Mucosa of stomach (tissue), 1 donor: ENCODE measurements around the gene SH3RF3.

ENCODE experiments used
- H3K27me3 ChIP-seq: one replicate; pipeline ENCODE4 v1.7.0; 2013; ENCODE audit warnings: mild to moderate bottlenecking, low read length; ENCODE audit not compliant: control insufficient read depth, insufficient read depth
- H3K36me3 ChIP-seq: one replicate; pipeline ENCODE4 v1.7.0; 2013; ENCODE audit warnings: low read length; ENCODE audit not compliant: control insufficient read depth, insufficient read depth
- H3K4me1 ChIP-seq: one replicate; pipeline ENCODE4 v1.7.0; 2013; ENCODE audit warnings: mild to moderate bottlenecking, low read length; ENCODE audit not compliant: control insufficient read depth, insufficient read depth
- H3K4me3 ChIP-seq: one replicate; pipeline ENCODE4 v1.7.0; 2013; ENCODE audit warnings: low read length
- H3K9ac ChIP-seq: one replicate; pipeline ENCODE4 v1.7.0; 2013; ENCODE audit warnings: mild to moderate bottlenecking, low read length, moderate library complexity
- H3K9me3 ChIP-seq: one replicate; pipeline ENCODE4 v1.7.0; 2013; ENCODE audit warnings: mild to moderate bottlenecking, low read length, moderate library complexity; ENCODE audit not compliant: control insufficient read depth
- donor health status: Pancreatic carcinoma.

Gene SH3RF3

DNA sequence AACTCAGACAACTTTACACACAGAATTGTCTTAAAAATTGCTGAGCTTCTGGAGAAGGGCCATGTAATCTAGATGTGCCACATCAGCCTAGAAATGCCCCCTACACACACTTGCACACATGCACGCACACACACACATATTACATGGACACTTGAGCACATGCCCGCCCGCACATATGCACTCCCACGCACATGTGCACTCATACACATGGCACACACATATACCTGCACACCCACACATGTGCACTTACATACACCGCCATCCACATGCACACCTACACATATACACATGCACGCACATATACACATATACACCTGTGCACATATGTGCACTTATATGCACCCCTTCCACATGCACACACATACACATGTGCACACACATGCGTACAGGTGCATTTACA is 271.1 kb downstream of the SH3RF3 start:
- H3K4me3 ChIP-seq: no peak overlapping the region
- no peaks in the 10 kb centered on the region for H3K27me3 ChIP-seq
- H3K4me1 ChIP-seq: no peaks in the 10 kb centered on the region
- no peaks in the 10 kb centered on the region for H3K36me3 ChIP-seq
- H3K9ac ChIP-seq: no peak overlapping the region
- no peaks in the 10 kb centered on the region for H3K9me3 ChIP-seq

GRCh38 chr2:109401370-109401769 is 272.4 kb downstream of the SH3RF3 start:
- Histone ChIP-seq H3K4me1 (no peaks in the 10 kb centered on the region), H3K9me3 (no peaks in the 10 kb centered on the region), H3K9ac (no peak overlapping the region), H3K36me3 (no peaks in the 10 kb centered on the region), H3K27me3 (no peaks in the 10 kb centered on the region), H3K4me3 (no peak overlapping the region)

DNA sequence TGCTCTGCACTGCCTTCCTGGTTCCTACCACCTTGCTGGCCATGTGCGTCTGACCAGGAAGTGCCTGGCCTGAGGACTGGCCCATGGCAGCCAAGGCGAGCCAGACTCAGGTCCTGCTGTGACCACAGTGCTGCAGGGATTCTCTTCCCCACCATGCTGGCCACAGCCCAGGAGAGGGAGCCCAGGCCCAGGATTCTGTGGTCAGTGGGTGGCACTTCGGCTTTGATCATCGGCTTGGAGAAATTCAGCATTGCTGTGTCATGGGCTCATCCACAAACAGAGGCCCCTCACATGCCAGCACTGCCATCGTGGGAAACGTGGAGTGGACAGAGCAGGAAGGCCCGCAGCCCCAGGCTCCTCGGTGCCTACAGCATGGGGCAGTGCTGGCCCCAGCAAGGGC is 273.2 kb downstream of the SH3RF3 start:
- no peaks in the 10 kb centered on the region for H3K4me1 ChIP-seq
- H3K9me3 ChIP-seq: no peaks in the 10 kb centered on the region
- no peak overlapping the region for H3K4me3 ChIP-seq
- no peaks in the 10 kb centered on the region for H3K36me3 ChIP-seq
- no peak overlapping the region for H3K9ac ChIP-seq
- H3K27me3 ChIP-seq: no peaks in the 10 kb centered on the region

DNA sequence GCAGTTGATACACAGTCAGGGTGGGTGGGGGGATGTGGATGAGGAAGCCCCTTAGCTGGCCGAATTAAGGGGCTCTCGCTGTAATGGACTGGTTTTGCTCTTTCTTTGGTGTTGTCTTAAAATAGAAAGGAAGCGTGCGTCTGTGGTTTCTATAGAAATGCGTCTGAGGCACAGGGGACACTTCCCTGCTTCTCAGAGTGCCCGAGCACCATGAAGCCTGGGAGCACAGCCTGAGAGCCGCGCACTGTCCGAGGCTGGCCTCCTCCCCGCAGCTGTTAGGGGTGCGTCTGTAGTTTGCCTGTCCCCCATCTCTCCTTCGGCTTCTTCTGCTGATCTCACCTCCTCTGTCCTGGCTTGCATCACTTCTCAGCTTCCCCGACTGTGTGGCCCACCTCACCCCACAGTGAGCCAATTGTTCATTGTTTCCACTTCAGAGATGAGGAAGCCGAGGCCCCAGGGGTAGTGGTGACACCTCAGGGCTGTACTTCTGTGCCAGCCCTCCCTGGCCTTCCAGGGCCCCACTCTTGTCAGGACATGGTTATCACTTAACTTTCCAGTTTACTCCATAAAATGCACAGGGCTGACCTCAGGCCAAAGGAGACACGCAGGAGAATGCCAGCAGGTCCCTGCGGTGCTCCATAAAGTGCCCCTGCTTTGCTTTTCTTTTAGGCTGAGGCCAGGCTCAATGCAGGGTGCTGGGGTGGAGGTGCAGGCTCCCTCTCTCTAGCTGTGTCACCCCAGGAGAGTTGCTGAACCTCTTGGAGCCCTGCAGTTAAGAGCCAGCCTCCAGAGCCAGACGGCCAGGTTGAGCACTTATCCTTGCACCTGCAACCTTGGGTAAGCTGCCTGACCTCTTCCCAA is 274.2 kb downstream of the SH3RF3 start:
- Histone ChIP-seq H3K4me1 (no peaks in the 10 kb centered on the region), H3K9me3 (no peaks in the 10 kb centered on the region), H3K4me3 (no peak overlapping the region), H3K9ac (no peak overlapping the region), H3K27me3 (no peaks in the 10 kb centered on the region), H3K36me3 (no peaks in the 10 kb centered on the region)

- Histone ChIP-seq H3K4me1 (no peaks in the 10 kb centered on the region), H3K36me3 (no peaks in the 10 kb centered on the region), H3K27me3 (peaks cover 3% of the 10 kb centered on the region), H3K9me3 (no peaks in the 10 kb centered on the region), H3K4me3 (no peak overlapping the region), H3K9ac (no peak overlapping the region)
Observed at GRCh38 chr2:109403841-109404201, 274.8 kb downstream of the SH3RF3 start.

DNA sequence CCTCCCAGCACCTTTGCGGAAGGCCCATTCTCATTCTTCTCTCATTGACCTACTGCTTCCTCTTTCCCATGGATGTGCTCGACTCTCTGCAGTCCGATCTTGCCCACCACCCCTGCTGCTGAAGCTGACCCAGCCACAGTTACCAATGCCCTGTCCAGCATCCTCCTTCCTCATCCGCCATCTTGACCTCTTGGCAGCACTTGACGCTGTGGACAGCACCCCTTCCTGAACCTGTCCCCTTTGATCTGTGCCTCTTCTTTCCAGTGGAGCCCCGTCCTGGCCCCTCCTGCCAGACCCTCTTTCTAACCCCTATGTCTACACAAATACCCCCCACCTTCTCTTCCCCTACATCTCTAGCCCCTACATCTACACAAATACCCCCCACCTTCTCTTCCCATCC is 275.7 kb downstream of the SH3RF3 start:
- Histone ChIP-seq H3K36me3 (no peaks in the 10 kb centered on the region), H3K9me3 (no peaks in the 10 kb centered on the region), H3K4me3 (no peak overlapping the region), H3K9ac (no peak overlapping the region), H3K4me1 (no peaks in the 10 kb centered on the region), H3K27me3 (peaks cover 3% of the 10 kb centered on the region)

GRCh38 chr2:109405873-109406272 is 276.9 kb downstream of the SH3RF3 start:
- peaks cover 4% of the 10 kb centered on the region for H3K4me1 ChIP-seq
- H3K9ac ChIP-seq: no peak overlapping the region
- H3K9me3 ChIP-seq: no peaks in the 10 kb centered on the region
- no peaks in the 10 kb centered on the region for H3K36me3 ChIP-seq
- H3K27me3 ChIP-seq: peaks cover 3% of the 10 kb centered on the region
- no peak overlapping the region for H3K4me3 ChIP-seq

DNA sequence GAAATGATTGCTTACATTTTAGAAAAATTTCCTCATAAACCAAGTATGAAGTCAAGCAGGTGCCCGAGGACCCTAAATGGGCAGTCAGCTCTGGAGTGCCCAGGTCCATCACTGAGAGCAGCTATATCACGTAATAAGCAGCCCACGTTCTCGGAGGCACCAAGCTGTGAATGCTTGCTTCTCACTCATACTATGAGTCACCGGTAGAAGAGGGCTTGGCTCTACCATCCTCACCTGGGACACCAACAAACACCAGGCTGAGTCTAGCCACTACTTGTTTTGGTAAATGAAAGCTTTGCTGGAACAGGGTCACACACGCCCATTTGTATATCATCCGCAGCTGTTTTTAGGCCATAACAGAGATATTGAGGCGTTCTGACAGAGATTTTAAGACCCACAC is 277.3 kb downstream of the SH3RF3 start:
- Histone ChIP-seq H3K36me3 (no peaks in the 10 kb centered on the region), H3K9me3 (no peaks in the 10 kb centered on the region), H3K4me3 (no peak overlapping the region), H3K9ac (no peak overlapping the region), H3K27me3 (peaks cover 3% of the 10 kb centered on the region), H3K4me1 (peaks cover 4% of the 10 kb centered on the region)

DNA sequence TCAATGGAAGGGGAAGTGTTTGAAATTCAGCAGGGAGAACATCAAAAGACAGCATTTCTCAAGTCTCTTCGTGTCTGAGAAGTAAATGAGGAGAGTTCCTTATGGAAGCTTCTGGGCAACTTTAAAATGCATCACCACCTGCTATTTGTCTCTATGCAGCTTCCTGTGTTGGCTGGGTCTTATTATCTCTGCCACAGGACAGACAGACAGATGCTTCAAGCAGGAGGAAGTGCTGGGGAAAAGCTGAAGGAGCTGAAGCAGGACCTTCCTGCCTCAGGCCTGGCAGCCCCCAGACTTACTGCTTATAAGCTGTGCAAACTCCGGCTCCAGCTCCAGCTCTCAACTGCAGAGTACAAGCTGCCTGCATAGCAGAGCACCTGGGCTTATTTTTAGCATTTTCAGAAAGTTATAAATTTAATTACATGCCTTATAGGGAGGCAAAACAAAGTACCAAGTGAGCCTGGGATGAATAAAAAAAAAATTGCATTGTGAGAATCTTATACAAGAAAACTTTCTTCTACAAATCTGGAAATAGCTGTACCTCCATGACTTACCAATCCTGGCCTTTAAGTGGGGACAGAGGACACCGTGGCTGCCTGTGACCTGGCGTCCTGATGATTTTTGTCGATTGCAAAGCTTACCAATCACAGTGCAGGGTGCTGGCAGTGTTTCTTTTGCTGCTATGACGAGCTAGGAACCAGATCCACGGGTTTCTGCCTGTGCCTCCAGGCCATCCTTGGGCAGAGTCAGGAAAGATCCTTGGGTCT is 278.5 kb downstream of the SH3RF3 start:
- Histone ChIP-seq H3K4me3 (no peak overlapping the region), H3K9me3 (no peaks in the 10 kb centered on the region), H3K36me3 (no peaks in the 10 kb centered on the region), H3K4me1 (peaks cover 4% of the 10 kb centered on the region), H3K27me3 (peaks cover 3% of the 10 kb centered on the region), H3K9ac (no peak overlapping the region)

GRCh38 chr2:109408043-109408335 is 279.0 kb downstream of the SH3RF3 start:
- Histone ChIP-seq H3K9ac (no peak overlapping the region), H3K9me3 (no peaks in the 10 kb centered on the region), H3K4me3 (no peak overlapping the region), H3K4me1 (peaks cover 4% of the 10 kb centered on the region), H3K27me3 (peaks cover 3% of the 10 kb centered on the region), H3K36me3 (no peaks in the 10 kb centered on the region)

- Histone ChIP-seq H3K36me3 (no peaks in the 10 kb centered on the region), H3K27me3 (peaks cover 3% of the 10 kb centered on the region), H3K9ac (no peak overlapping the region), H3K4me3 (no peak overlapping the region), H3K4me1 (peaks cover 4% of the 10 kb centered on the region), H3K9me3 (no peaks in the 10 kb centered on the region)
Observed at GRCh38 chr2:109409321-109410038, 280.5 kb downstream of the SH3RF3 start.
